NCI-H82 (cell line): ENCODE results near the gene ICOS.

Experiments
- DNase-seq: peaks from one replicate; lab custom pipeline; 2025; lab: John Stamatoyannopoulos, UW

ICOS gene, protein sequence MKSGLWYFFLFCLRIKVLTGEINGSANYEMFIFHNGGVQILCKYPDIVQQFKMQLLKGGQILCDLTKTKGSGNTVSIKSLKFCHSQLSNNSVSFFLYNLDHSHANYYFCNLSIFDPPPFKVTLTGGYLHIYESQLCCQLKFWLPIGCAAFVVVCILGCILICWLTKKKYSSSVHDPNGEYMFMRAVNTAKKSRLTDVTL

DNA sequence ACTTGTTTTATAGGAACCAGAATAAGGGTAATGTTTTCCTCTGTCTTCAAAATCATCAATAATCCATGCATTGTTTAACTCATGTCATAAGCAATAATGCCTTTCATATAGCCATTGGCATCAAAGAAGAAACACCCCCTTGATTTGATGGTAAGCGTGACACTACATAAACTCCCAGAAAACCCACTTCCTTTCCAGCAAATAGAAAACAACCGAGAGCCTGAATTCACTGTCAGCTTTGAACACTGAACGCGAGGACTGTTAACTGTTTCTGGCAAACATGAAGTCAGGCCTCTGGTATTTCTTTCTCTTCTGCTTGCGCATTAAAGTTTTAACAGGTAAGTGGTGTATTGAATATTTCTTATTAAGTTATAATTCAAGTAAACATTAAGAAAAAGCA lies at the start of gene ICOS:
Gene ICOS, plus strand, starts transcription at position 229 of the 400 bp plus-strand sequence. Its CDS starts 52 bp downstream, at position 281.
- no peak for DNase-seq

DNA sequence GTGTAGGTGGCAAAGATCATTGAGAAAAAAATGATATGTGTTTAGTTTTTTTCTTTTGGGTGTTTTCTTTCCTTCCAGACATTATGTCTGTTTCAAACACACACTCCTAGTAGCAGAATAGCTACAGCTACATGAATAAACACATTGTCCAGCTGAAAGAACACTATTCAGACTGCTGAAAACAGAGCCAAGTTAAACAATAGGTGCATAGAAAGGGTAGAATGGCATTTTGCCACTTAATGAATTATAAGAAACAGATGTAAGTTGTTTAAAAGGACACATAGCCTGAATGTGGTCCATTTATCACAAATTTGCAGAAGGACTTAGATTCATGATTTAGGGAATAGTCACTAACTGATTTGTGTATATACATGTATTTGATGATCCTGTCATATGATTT lies 48.9 kb upstream of the ICOS start:
- no peak for DNase-seq

DNA sequence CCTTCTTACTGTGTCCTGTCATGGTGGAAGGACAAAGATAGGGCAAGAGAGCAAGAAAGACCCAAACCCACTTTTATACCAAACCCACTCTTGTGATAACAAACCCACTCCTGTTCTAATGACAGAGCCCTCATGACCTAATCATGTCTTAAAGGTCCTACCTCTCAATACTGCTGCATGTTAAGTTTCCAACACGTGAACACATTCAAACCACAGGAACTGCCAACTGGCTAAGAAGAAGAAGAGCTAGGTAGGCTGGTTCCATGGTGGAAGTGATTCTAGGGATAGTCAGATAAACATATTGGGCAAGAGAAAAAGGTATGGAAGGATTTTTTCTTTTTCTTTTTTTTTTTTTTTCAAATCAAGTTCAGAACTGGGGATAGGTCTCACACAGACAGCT lies 47.0 kb upstream of the ICOS start:
- DNase-seq: no peak

DNA sequence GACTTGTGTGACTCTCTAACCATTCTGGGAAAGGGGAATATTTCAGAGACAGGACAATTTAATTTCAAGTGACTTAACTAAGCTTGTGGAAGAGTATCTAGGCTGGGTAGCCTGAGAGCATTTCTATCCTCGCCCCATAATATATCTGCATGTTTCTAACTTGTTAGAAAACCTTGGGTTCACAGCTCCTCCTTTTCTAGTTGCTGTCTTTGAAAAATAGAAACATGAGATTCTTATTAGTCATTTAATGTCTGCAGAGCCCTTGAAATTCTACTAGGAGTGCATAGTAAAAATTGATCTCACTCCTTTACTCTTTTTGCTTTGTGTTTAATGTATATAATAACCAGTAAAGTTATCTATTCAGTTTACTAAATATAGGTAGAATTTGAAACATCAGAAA lies 46.6 kb upstream of the ICOS start:
- DNase-seq: no peak

DNA sequence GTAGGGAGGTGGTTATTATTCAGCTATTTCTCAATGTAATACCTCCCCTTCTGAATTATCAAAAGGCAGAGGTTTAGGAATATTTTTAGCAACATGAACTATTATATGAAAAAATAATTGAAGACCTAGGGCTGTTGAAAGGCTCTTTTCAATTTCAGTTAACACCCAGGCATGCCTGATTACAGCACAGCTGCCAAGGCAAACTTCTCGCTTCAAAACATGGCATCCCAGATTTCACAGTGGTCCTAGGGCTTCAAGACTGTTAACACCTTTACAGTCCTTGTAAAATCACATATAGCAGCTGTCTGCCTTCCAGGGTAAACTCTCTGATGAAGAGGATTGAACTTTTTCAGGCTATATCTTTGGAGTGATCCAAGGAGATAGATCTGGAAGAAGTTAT lies 45.8 kb upstream of the ICOS start:
- no peak for DNase-seq

DNA sequence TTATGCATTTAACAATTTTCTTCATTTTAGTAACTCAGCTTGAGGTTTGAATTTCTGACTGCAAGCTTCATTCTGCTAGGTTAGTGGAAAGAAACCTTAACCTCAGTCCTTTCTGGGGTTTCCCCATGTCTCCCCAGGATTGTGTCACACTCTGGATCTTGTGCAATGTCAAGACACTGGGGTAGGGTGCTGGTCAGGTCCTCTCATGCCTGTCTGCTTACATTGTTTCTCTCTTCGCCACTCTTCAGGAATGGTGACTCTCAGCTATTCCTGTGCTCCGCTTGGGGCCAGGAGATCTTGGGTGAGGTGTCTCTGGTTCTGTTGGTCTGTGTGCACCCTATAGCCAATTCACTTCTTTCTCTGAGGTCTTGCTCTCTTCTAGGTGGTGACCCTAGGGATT lies 45.1 kb upstream of the ICOS start:
- DNase-seq: no peak

DNA sequence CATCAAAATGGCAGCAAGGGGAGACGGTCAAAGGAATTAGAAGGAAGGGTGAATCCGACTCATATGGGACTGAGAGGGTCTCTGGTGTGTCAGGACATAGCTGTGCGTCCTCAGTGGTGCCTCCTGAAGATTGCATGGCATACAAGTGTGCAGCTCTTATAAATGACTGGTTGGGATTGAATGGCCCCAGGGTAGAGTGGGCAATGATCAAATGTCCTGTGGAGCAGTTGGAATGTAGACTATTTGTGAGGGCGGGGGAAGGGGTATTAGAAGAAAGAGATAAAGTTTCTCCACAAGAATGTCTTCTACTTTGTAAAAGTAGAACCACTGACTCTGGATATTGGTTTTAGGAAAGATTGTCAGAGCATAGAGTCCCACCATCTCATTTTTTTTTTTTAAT lies 44.4 kb upstream of the ICOS start:
- no peak for DNase-seq

DNA sequence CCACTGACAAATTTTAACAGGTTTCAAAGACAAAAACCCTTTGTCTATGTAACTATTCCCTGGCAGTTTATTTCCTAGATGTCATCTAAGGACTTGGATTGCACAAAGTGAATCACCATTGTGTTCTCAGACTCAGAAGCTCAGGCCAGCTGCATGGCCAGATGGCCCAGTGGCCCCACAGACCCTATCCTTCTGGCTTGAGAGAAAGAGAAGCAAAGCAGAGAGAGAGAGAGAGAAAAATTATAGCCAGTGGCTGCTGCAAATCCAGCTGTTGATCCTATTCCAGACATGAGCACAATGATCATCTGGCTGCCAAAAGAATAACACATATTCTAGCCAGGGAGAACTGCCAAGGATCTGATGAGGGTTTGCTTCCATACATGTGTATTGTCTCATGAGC lies 43.2 kb upstream of the ICOS start:
- peak; percentile 31 for DNase-seq

DNA sequence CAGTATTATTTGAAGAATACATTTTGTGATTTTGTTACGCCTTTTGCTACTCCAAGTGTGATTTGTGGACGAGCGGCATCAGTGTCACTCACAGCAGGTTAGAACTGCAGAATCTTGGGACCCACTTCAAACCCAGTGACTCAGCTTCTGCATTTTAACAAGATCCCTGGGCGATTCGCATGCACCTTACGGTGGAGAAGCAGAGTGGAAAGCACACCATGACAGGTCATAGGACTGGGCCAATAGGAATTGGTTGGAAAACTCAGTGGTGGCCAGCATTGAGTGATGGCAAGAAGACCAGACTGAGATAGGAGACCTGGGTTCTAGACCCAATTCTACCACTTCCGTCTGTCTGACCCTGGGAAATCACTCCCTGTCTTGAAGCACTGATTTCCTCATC lies 42.7 kb upstream of the ICOS start:
- DNase-seq: no peak

DNA sequence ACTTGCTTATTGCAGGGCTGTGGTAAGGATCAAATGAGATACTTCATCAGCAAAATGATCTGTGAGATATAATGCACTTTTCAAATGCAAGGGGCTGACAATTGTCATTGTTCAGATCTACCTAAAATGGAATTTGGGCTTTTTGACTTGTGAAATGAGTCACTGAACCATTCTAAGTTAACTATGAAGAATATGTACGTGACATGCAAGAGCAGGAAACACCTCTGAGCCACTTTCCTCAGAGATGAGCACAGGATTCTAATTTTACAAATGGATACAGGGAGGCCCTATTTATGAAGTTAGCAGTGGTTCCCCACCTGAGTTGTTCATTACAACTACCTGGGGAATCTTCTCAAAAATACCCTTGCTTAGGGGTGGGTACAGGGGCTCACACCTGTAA lies 42.3 kb upstream of the ICOS start:
- no peak for DNase-seq

DNA sequence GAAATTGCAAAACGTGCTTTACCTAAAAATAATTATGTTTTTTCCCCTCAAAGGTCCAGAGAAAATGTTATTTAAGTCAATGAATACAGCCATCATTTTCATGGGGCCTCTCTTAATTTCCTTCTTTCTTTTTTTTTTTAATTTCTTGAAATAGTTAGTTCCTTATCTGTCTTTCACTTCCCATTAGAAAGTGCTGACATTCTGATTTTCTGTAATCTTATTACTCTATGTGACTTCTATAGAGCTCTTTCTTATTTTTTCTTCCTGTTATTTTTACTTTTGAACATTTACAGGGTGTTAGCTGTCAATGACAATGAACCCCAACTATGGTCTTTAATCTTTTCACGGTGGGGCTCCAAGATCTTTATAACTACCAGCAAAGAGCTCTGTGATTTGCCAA lies 39.0 kb upstream of the ICOS start:
- no peak for DNase-seq

DNA sequence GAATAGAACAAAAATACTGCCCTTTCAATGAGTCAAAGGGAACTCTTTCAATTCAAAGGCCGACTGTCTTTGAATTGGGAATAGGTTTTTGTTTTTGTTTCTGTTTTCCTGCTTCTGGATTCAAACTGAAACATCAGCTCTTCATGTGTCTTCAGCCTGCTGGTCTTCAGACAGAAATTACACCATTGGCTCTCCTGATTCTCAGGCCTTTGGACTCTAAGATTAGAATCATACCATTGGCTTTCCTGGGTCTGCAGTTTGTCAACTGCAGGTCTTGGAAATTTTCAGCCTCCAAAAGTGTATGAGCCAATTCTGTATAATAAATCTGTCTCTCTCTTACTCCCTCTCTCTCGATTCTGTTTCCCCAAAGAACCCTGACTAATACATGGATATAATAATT lies 37.9 kb upstream of the ICOS start:
- DNase-seq: no peak

DNA sequence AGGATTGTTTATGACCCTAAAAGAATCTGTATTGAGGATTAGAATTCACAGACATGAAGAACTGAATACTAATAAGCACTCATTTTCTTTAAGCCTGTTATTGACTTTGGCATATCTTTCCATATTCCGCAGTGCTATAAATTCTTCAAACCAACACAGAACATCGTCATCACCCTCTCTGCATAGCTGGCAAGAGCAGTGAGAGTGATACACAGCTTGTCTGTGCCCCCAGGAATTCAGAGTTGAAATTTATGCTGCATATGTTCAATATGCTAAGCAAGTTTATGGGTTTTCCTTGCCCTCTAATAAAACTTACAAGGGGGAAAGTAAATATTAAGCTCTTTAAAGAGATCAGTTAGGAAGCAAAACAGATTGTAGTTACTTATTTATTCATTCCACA lies 36.3 kb upstream of the ICOS start:
- no peak for DNase-seq

DNA sequence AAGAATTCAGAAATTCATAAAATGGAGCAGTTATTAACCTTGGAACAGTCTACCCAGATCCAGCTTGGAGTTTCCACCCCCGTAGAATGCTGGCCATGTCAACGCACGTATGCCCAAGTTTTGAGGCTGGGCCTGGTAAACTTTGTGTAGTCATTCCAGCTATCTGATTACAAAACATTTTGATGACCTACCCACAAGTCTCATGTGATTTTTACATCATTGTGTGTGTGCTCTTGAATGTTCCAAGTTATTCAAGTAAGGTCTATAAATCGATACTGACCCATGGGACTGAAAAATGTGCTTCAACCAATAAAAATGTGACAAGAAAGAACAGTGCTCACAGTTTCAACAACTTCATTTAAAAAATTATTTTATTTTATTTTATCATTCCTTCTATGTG lies 32.5 kb upstream of the ICOS start:
- DNase-seq: no peak

DNA sequence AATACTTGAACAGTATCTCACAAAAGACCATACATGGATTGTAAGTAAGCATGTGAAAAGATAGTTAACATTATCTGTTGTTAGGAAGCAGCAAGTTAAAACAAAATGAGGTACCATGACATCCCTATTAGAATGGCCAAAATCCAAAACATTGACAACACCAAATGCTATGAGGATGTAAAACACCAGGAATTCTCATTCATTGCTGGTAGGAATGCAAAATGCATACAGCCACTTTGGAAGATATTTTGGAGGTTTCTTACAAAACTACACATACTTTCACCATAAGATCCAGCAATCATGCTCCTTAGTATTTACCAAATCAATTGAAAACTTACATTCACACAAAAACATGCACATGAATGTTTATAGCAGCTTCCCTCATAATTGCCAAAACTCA lies 30.9 kb upstream of the ICOS start:
- DNase-seq: no peak

DNA sequence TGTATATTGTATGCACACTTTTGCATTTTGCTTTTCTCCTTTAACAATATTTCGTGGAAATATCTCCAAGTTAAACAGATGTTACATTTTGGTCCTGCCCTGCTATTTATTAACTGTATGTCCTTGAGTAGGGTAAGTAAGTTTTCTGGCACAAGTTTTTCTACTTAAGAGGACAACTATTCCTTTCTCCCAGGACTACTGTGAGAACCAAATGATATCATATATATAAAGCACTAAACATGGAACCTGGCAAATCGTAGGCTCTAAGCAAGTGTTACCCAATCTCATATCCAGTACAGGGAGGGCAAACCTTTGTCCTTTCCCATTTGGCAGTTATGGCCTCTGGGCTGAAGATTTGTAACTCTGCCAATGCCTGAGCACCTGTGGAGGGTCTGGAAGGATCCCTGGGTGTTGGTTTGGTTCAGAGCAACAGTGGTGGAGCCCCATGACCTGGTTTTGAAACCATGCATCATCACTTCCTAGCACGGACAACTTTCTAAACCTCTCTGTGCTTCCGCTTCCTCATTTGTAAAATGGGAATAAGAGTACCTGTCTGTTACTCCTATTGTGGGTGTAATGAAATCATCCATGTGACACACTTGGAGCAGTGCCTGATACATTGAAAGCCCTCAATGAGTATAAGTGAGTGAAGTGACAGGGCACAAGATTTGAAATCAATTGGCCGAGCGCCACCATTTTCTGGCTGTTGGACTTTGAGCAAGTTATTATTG lies 28.3 kb upstream of the ICOS start:
- DNase-seq: no peak

DNA sequence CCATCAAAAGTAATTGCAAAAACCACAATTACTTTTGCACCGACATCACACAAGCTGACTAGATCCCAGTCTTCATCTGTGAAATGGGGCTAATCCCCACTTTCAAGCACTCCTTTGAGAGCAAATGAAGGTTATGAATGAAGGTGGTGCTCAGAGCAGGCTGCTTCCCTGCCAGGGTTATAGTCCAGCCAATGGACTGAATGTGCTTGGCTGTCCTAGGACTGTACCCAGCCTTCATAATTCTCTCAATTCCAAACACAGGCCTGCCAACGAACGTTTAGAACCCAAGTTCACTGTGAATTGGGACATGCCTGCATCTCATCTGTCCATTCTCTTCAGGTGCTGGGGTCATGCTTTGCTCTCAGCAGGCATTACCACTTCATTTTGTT lies 27.8 kb upstream of the ICOS start:
- no peak for DNase-seq

DNA sequence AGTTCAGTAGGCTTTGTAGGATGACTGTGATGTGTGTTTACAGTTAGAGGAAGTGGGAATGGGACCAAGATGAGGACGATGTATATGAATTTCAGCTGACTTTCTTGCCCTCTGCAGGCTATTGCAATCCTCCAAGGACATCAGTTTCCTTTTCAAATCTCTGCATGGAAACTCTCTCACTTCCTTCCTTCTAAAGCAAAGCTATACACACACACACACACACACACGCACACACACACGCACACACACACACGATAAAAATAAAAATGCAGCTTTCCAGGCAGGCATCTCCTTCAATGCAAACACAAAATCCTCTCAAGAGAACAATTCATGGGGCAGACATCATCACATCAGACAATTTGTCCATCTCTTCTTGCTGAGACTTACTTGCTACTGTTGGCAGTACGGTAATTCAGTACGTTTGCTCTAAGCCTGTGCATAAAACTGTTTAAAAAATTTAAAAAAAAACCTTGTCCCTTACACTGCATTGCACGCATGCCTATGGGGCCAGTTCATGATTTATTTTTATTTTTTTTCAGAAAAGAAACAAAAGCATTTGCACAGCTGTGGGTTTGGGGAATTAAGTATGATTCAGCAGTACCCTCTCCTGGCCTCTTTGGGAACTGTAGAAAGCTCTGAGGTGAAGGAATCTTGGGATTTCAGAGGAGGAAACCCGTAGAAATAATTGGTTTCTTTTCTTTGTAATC lies 27.1 kb upstream of the ICOS start:
- DNase-seq: peak; percentile 51

DNA sequence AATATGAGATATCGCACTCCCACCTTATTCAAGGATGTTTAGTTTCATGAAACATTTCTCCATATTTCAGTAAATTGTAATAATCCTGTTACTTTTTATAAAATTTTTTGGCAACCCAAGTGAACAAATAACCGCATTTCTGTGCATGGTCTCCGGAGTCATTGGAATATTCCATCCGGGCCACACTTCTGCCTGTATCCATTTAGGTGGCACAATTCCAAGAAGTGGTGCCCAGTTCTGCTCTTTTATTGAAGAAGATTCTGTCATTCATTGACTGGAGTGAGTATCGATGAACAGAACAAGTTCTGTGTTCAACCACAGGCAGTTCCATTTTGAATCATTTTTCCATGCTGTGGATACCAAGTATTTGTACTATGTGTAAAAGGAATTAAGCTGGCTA lies 26.6 kb upstream of the ICOS start:
- DNase-seq: no peak

DNA sequence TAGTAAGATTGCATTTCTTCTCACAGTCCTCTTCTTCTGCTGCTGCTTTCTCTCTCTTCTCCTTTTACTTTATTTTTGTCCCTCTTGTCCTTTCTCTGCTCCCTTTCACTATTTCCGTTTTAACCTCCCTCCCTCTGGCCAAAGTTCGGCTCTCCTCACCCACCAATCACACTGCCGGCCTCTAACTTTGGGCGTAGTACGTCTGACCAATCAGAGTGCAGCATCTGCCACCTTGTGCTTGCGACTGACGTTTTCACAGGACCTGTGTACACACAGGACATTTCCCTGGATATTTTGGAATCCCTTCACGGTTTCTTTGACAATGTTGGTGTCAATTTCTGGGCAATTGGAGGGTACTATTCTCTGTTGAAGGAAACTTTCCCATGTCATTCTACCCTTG lies 22.6 kb upstream of the ICOS start:
- DNase-seq: no peak

DNA sequence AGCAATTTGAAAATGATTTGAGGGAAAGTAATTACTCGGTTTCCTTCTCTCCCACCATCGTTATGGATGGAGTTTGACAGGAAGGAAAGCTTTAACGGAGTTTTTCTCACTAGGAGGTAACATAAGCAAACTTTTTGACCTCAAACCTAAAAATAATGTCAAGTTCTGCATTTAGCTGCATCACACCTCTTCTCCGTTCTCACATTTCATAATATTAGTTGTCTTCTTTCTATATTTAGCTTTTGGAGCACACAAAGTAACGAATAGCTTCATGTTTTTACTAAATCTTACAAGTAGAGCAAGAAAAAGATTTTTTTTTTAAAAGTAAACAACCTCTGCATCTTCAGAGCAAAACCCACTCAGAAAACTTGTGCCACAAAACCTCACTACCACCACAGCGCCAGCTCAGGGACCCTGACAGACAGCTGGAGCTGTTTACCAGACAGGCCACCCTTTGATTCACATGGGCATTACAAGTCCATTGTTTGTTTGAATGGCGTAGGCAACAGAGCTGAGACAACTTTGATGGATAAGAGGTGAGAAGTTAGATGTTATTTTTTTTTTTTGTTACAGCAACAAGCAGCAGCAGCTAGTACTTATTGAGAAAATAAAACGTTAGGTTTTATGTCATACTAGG lies 21.9 kb upstream of the ICOS start:
- DNase-seq: no peak

DNA sequence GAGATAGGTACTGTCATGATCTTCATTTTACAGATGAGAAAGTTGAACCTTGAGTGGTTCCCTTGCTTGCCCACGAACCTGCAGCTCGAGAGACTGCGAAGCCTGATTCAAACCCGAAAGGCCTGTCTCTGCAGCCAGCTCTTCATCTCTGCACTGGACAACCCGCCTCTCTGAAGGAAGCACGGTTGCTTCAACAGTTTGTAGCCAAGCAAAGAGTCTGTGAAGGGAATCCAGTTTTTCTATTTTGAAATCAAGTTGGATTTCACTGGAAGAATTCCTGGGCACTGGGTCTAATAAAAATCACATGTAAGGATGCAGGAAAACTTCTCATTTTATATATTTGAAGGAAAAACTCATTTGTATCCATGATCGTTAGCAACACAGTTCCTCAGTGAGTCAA lies 21.3 kb upstream of the ICOS start:
- no peak for DNase-seq

DNA sequence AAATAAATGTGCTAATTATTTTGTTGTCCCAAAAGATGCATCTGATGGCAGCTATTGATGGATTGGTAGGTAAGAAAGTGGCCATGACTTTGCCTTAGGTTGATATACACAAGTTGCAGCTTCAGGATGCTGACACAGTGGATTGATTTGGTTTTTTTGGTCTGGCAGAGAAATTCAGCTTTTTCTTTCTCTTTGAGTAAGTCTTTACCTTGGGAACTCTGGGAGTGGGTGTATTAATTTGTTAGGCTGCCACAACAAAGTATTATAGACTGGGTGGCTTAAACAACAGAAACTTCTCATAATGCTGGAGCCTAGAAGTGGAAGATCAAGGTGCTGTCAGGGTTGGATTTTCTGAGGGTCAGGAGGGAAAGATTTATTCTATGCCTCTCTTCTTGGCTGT lies 19.8 kb upstream of the ICOS start:
- DNase-seq: no peak
